GM12801 (cell line): ENCODE measurements around the gene LIFR.

Source experiments
- CTCF ChIP-seq: IDR thresholded peaks from one replicate; pipeline ENCODE4 v1.5.1; 2011; ENCODE audit warnings: control low read depth; ENCODE audit not compliant: insufficient read length; ENCODE audit errors: extremely low read depth

LIFR gene

GRCh38 chr5:38426986-38427950, 129.2 kb downstream of the LIFR start:
- no peak for TF ChIP-seq CTCF

- no peak for TF ChIP-seq CTCF
Observed at GRCh38 chr5:38426490-38426889, 130.0 kb downstream of the LIFR start.
